B cell (primary cell): ENCODE data around the gene ERP29. TPM values are rescaled to one million over a fixed set of nuclear protein-coding genes. Genes with fewer than 3 reads are reported as not detected.
A peak's percentile ranks its signal among the peaks of the same experiment; 100 is the strongest.

Experiments
- ATAC-seq: fragments of 200-7000 bp; cut with Tn5 transposase; one replicate; pipeline ENCODE4 v1.10.0; 2021; ENCODE audit warnings: low read depth, mild to moderate bottlenecking, moderate number of reproducible peaks, moderate library complexity
- CTCF ChIA-PET: fragments of 350-600 bp; sonication (Branson Sonifier 250); formaldehyde crosslinking; loops from one replicate; lab custom pipeline; 2021; ENCODE audit warnings: antibody characterized with exemption, inconsistent platforms; lab: Charles Lee
- POLR2A ChIA-PET: fragments of 350-600 bp; sonication (Branson Sonifier 250); formaldehyde crosslinking; loops from one replicate; lab custom pipeline; 2021; ENCODE audit warnings: antibody characterized with exemption; lab: Charles Lee
- DNase-seq: peaks from one replicate; pipeline ENCODE4 v3.0.0; 2013
- H2AFZ ChIP-seq: 2 replicates; pipeline ENCODE4 v1.6.1; 2012; ENCODE audit warnings: mild to moderate bottlenecking, low read depth, low read length; ENCODE audit not compliant: insufficient read depth, poor library complexity, severe bottlenecking
- H3K27ac ChIP-seq, 2 donors: 1 replicate in 1 of 2; 2 replicates in 1 of 2; pipeline ENCODE4 v1.5.1; 2012 to 2013; ENCODE audit warnings: low read length in 2 of 2, mild to moderate bottlenecking in 2 of 2, moderate library complexity in 1 of 2
- H3K27me3 ChIP-seq, 4 experiments: fragments of 200-600 bp in 1 of 4; sonication (generic) in 1 of 4; replicated peaks in 1 of 4; 1 replicate in 2 of 4; 2 replicates in 2 of 4; pipeline versions ENCODE4 v1.6.1 to v1.7.0; 2013 to 2016; ENCODE audit warnings: low read length in 3 of 4, mild to moderate bottlenecking in 2 of 4, mixed read lengths in 1 of 4, moderate library complexity in 1 of 4; ENCODE audit not compliant: insufficient read depth in 4 of 4, control insufficient read depth in 3 of 4; ENCODE audit errors: control extremely low read depth in 1 of 4
- H3K36me3 ChIP-seq, 2 experiments: replicated peaks in 1 of 2; 1 replicate in 1 of 2; 2 replicates in 1 of 2; pipeline versions ENCODE4 v1.6.1 to v1.7.1; 2013; ENCODE audit warnings: low read length in 1 of 2; ENCODE audit not compliant: insufficient read depth in 2 of 2, control insufficient read depth in 1 of 2; ENCODE audit errors: control extremely low read depth in 1 of 2, extremely low read depth in 1 of 2
- H3K4me1 ChIP-seq, 2 donors: fragments of 200-600 bp in 1 of 2; sonication (generic) in 1 of 2; 1 replicate in 1 of 2; 2 replicates in 1 of 2; pipeline versions ENCODE4 v1.5.1 to v1.6.1; 2013 to 2017; ENCODE audit warnings: low read length in 2 of 2; ENCODE audit not compliant: control insufficient read depth in 2 of 2, insufficient read depth in 2 of 2
- H3K4me2 ChIP-seq: replicated peaks from 2 replicates; pipeline ENCODE3; 2012; ENCODE audit warnings: mild to moderate bottlenecking, low read depth, low read length; ENCODE audit not compliant: poor library complexity, severe bottlenecking
- H3K4me3 ChIP-seq, 5 experiments: fragments of 200-600 bp in 1 of 5; sonication (generic) in 1 of 5; 1 replicate in 3 of 5; 2 replicates in 2 of 5; pipeline versions ENCODE4 v1.5.1 to v1.7.0; 2011 to 2016; ENCODE audit warnings: low read length in 4 of 5, mild to moderate bottlenecking in 4 of 5, low read depth in 2 of 5, control low read depth in 1 of 5, moderate library complexity in 1 of 5; ENCODE audit not compliant: insufficient read depth in 1 of 5; ENCODE audit errors: control extremely low read depth in 1 of 5, extremely low read depth in 1 of 5
- H3K79me2 ChIP-seq: fragments of 200-600 bp; sonication (generic); one replicate; pipeline ENCODE4 v1.6.0; 2016; ENCODE audit warnings: low read length; ENCODE audit not compliant: control insufficient read depth, insufficient read depth
- H3K9ac ChIP-seq: fragments of 200-600 bp; sonication (generic); 2 replicates; pipeline ENCODE4 v1.6.1; 2017; ENCODE audit warnings: mild to moderate bottlenecking, low read length, moderate library complexity
- H3K9me3 ChIP-seq, 3 donors: one replicate each; pipeline versions ENCODE4 v1.6.1 to v1.7.1; 2013; ENCODE audit warnings: low read length in 2 of 3; ENCODE audit not compliant: control insufficient read depth in 2 of 3, insufficient read depth in 1 of 3; ENCODE audit errors: control extremely low read depth in 1 of 3
- H4K20me1 ChIP-seq: 2 replicates; pipeline ENCODE4 v1.6.0; 2012; ENCODE audit warnings: mild to moderate bottlenecking, low read length; ENCODE audit not compliant: insufficient read depth, control insufficient read depth, poor library complexity, severe bottlenecking
- H3K27ac Mint-ChIP-seq: one replicate; pipeline ENCODE4 v1.8.0; 2021; ENCODE audit warnings: mixed read lengths
- H3K27me3 Mint-ChIP-seq: one replicate; pipeline ENCODE4 v1.8.0; 2021; ENCODE audit warnings: mixed read lengths
- H3K4me1 Mint-ChIP-seq: one replicate; pipeline ENCODE4 v1.8.0; 2021; ENCODE audit warnings: mixed read lengths
- H3K4me3 Mint-ChIP-seq: one replicate; pipeline ENCODE4 v1.8.0; 2021; ENCODE audit warnings: mixed read lengths
- H3K9me3 Mint-ChIP-seq: one replicate; pipeline ENCODE4 v1.8.0; 2022; ENCODE audit warnings: mixed read lengths; ENCODE audit not compliant: insufficient read depth
- EZH2 ChIP-seq: IDR thresholded peaks from 2 replicates; pipeline ENCODE4 v1.6.1; 2012; ENCODE audit warnings: borderline replicate concordance, low read depth, mild to moderate bottlenecking, moderate library complexity, low read length; ENCODE audit not compliant: insufficient read depth, poor library complexity, severe bottlenecking
- WGBS: methylation state at CpG from one replicate; pipeline ENCODE4 v1.1.5; 2013; ENCODE audit warnings: missing lambda C conversion rate; ENCODE audit not compliant: insufficient coverage; 5-methylcytosine and 5-hydroxymethylcytosine counted together
- intact Hi-C: fragments of 100-400 bp; cut with micrococcal nuclease; formaldehyde crosslinking; loops from one replicate; pipeline ENCODE4 v1.10.0; 2022
- polyA plus RNA-seq: library from polyadenylated mRNA; depleted of rRNA; stranded (reverse); fragments of >200 nt; gene quantifications from 2 replicates; pipeline ENCODE4 v1.2.3, GENCODE V29; 2012
- total RNA-seq, 2 donors: library from RNA; stranded (reverse); fragments of 120-200 nt in 1 of 2; gene quantifications; 1 replicate in 1 of 2; 2 replicates in 1 of 2; pipeline versions ENCODE4 v1.2.3 to v1.2.4, GENCODE V29; 2013 to 2022
- TF ChIP-seq, protein P1 (sequence below): fragments of 200-600 bp; IDR thresholded peaks from one replicate; pipeline ENCODE4 v1.8.0; 2022; ENCODE audit warnings: antibody characterized with exemption, mild to moderate bottlenecking

ERP29 gene
- total and polyA plus RNA-seq, 2 donors (not counting 1 experiment from before 2014, with no cell fraction given) = 130 to 149 TPM

DNA sequence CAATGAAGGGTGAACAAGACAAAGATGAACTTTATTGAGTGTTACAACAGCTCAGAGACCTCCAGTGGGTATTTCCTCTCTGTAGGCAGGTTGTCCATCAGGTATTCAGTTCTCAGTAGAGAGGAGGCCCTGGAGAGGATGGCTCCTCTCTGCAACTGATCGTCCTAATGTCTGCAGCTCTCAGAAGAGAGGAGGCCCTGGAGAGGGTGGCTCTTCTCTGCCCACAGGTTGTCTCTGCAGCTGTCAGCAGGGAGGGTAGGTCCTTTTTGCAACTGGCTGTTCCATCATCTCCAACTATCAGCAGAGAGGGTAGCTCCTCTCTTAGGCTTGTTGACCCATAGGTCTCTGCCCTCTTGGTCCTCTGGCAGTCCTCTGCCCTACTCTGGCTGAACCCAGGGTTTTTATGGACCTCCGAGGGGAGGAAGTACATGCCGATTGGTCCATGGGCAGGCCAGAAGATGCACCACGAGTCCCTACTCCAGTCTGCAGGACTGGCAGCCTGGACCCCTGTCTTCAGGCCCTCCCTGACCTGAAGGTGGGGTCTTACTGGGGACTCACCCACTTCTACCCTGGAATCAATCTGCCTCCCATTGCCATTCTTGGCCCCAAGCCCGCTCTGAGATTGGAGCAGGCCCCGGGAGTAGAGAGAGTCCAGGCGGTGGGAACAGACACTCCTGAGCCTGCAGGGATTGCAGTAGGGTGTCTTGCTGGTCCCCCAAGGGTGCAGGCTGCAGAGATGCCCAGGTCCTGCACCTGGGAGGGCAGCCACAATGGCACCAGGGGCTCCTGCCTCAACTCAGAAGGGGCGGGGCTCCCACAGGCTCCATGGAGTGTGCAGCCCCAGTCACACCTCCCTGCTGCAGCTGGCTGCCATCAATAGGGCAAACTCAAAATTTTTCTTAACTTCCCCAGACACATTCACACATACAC lies 2.5 kb upstream of the ERP29 start:
- H2AFZ ChIP-seq = no peak overlapping the region
- CTCF ChIA-PET = interaction anchor here (0.8 to 1.0 kb wide), 2 partner anchors 10 to 66 kb away, joined by 3 to 4 read pairs; no protein-coding TSS in a partner anchor
- H3K9me3 Mint-ChIP-seq = no peaks in the 10 kb centered on the region
- no peak overlapping the region for H3K4me3 Mint-ChIP-seq
- ATAC-seq (no peak), DNase-seq (no peak)
- no peak overlapping the region for H3K27ac ChIP-seq
- no peaks in the 10 kb centered on the region for H3K27me3 Mint-ChIP-seq
- WGBS = 99% methylated on average over 7 of the region's 8 CpGs
- H3K36me3 ChIP-seq = peaks cover 0 to 5% of the 10 kb centered on the region in 2 experiments
- intact Hi-C loops = no loop called here
- H4K20me1 ChIP-seq = peaks cover 15% of the 10 kb centered on the region
- H3K27me3 ChIP-seq = no peaks in the 10 kb centered on the region
- H3K4me3 ChIP-seq = no peak overlapping the region
- peaks cover 25% of the 10 kb centered on the region for H3K79me2 ChIP-seq
- POLR2A ChIA-PET = no interaction called here
- peaks cover 0 to 10% (median 0%) of the 10 kb centered on the region in 3 donors for H3K9me3 ChIP-seq
- peaks cover 36% of the 10 kb centered on the region for H3K4me1 Mint-ChIP-seq
- peak overlapping the region; percentile 12 for H3K27ac Mint-ChIP-seq
- H3K4me2 ChIP-seq = peak overlapping the region; percentile 95
- H3K9ac ChIP-seq = no peak overlapping the region
- TF ChIP-seq, protein P1, sequence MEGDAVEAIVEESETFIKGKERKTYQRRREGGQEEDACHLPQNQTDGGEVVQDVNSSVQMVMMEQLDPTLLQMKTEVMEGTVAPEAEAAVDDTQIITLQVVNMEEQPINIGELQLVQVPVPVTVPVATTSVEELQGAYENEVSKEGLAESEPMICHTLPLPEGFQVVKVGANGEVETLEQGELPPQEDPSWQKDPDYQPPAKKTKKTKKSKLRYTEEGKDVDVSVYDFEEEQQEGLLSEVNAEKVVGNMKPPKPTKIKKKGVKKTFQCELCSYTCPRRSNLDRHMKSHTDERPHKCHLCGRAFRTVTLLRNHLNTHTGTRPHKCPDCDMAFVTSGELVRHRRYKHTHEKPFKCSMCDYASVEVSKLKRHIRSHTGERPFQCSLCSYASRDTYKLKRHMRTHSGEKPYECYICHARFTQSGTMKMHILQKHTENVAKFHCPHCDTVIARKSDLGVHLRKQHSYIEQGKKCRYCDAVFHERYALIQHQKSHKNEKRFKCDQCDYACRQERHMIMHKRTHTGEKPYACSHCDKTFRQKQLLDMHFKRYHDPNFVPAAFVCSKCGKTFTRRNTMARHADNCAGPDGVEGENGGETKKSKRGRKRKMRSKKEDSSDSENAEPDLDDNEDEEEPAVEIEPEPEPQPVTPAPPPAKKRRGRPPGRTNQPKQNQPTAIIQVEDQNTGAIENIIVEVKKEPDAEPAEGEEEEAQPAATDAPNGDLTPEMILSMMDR = no peak
- no peak for TF ChIP-seq EZH2
- H3K4me1 ChIP-seq = peaks cover 30 to 36% of the 10 kb centered on the region in 2 donors

DNA sequence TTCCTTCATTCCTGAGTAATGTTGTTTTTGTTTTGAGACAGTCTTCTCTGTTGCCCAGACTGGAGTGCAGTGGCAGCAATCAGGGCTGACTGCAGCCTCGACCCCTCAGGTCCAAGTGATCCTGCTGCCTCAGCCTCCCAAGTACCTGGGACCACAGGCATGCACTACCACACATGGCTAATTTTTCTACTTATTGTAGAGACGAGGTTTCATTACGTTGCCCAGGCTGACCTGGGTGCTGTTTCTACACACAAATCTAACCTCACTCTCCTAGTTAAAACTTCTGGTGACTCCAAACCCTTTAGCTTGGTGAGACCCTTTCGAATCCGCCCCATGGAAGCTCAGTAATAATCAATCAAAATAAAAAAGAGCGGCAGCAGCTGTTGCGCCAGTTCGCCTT lies 1.5 kb upstream of the ERP29 start:
- H3K27me3 ChIP-seq = no peaks in the 10 kb centered on the region
- no peak for DNase-seq
- no peak overlapping the region for H2AFZ ChIP-seq
- H3K4me3 ChIP-seq = peak overlapping the region in 4 of 5 experiments; percentile 45 to 88 (median 74)
- H3K4me3 Mint-ChIP-seq = peak overlapping the region; percentile 87
- no peaks in the 10 kb centered on the region for H3K27me3 Mint-ChIP-seq
- CTCF ChIA-PET = no interaction called here
- H3K27ac Mint-ChIP-seq = peak overlapping the region; percentile 91
- peaks cover 43% of the 10 kb centered on the region for H3K4me1 Mint-ChIP-seq
- POLR2A ChIA-PET = interaction anchor here (1.9 kb wide), 1 partner anchor 17 kb away, joined by 6 read pairs; no protein-coding TSS in a partner anchor
- H3K27ac ChIP-seq = no peak overlapping the region
- peak overlapping the region; percentile 91 for H3K9ac ChIP-seq
- 73% methylated on average over 7 of the region's 8 CpGs for WGBS
- no peak for ATAC-seq
- H3K79me2 ChIP-seq = peaks cover 35% of the 10 kb centered on the region
- H3K36me3 ChIP-seq = peaks cover 2 to 15% of the 10 kb centered on the region in 2 experiments
- H3K4me2 ChIP-seq = peak overlapping the region; percentile 95
- H3K9me3 Mint-ChIP-seq = peaks cover 2% of the 10 kb centered on the region
- peaks cover 25% of the 10 kb centered on the region for H4K20me1 ChIP-seq
- intact Hi-C loops = no loop called here
- H3K9me3 ChIP-seq = peaks cover 0 to 10% (median 3%) of the 10 kb centered on the region in 3 donors
- peaks cover 39 to 46% of the 10 kb centered on the region in 2 donors for H3K4me1 ChIP-seq
- TF ChIP-seq, protein P1 = no peak
- no peak for TF ChIP-seq EZH2
